Body of pancreas (tissue), 4 donors: Measurements from ENCODE around the gene ADGRF1. TPM values are rescaled to one million over a fixed set of nuclear protein-coding genes. Genes with fewer than 3 reads are reported as not detected.

ENCODE experiments used
- ATAC-seq: fragments of 150-250 bp; one replicate; pipeline ENCODE4 v1.9.1; 2016
- DNase-seq, 4 donors: peaks; one replicate each; pipeline ENCODE4 v3.0.0-alpha.2; 2019
- H3K27ac ChIP-seq, 4 donors: fragments of 200-600 bp; sonication (generic); 1 replicate in 3 of 4; 2 replicates in 1 of 4; pipeline versions ENCODE4 v1.5.1 to v1.6.1; 2016 to 2019; ENCODE audit warnings: mild to moderate bottlenecking in 1 of 4, mixed read lengths in 1 of 4, moderate library complexity in 1 of 4
- H3K27me3 ChIP-seq, 2 donors: fragments of 200-600 bp; sonication (generic); one replicate each; pipeline ENCODE4 v1.6.0; 2016; ENCODE audit warnings: mild to moderate bottlenecking in 1 of 2
- H3K36me3 ChIP-seq, 2 donors: fragments of 200-600 bp; sonication (generic); replicated peaks in 1 of 2; 2 replicates each; pipeline ENCODE4 v1.5.1; 2016; ENCODE audit warnings: low read depth in 2 of 2; ENCODE audit not compliant: insufficient read depth in 1 of 2
- H3K4me1 ChIP-seq: fragments of 200-600 bp; sonication (generic); one replicate; pipeline ENCODE4 v1.6.0; 2016
- H3K4me3 ChIP-seq, 2 donors: fragments of 200-600 bp; sonication (generic); 1 replicate in 1 of 2; 2 replicates in 1 of 2; pipeline ENCODE4 v1.5.1; 2016 to 2019
- H3K9me3 ChIP-seq, 3 donors: fragments of 200-600 bp; sonication (generic); 1 replicate in 2 of 3; 2 replicates in 1 of 3; pipeline ENCODE4 v1.5.1; 2016
- CTCF ChIP-seq, 7 experiments: fragments of 450-650 bp in 4 of 7; fragments of 200-600 bp in 3 of 7; sonication (generic) in 3 of 7; IDR thresholded peaks; one replicate each; pipeline ENCODE4 v1.5.1; 2016 to 2019; ENCODE audit warnings: antibody characterized with exemption in 7 of 7
- POLR2A ChIP-seq, 3 donors: fragments of 450-650 bp; IDR thresholded peaks; one replicate each; pipeline ENCODE4 v1.6.1; 2016; ENCODE audit warnings: antibody characterized with exemption in 3 of 3, mild to moderate bottlenecking in 2 of 3
- WGBS, 2 donors: methylation state at CpG; one replicate each; pipeline ENCODE4 v1.1.5; 2017; 5-methylcytosine and 5-hydroxymethylcytosine counted together
- intact Hi-C: fragments of 100-400 bp; cut with DNase I; formaldehyde crosslinking; loops from one replicate; pipeline ENCODE4 v1.15.1; 2023
- total RNA-seq, 2 donors: library from RNA; depleted of rRNA; stranded (reverse); fragments of >200 nt; gene quantifications; one replicate each; pipeline ENCODE4 v1.1.0, GENCODE V29; 2016

ADGRF1 gene
- total RNA-seq, 2 donors from 2014 or later, result 0.52 TPM; not detected in 1

- Histone ChIP-seq H3K36me3 (no peaks in the 10 kb centered on the region), H3K27me3 (no peaks in the 10 kb centered on the region), H3K9me3 (no peaks in the 10 kb centered on the region), H3K27ac (no peak overlapping the region), H3K4me3 (no peak overlapping the region), H3K4me1 (no peaks in the 10 kb centered on the region)
- DNase-seq, result no peak
- WGBS, 2 donors, result 60 to 66% methylated on average over 12 of the region's 12 CpGs
- no peak for ATAC-seq
- TF ChIP-seq POLR2A (IDR thresholded peaks at IDR 0.05) (no peak), CTCF (IDR thresholded peaks at IDR 0.05) (no peak)
- intact Hi-C loops, result no loop called here
Measured at GRCh38 chr6:46964716-46965519, 77.2 kb downstream of the ADGRF1 start.

GRCh38 chr6:46963626-46964025 lies 78.5 kb downstream of the ADGRF1 start:
- H3K9me3 ChIP-seq, result no peaks in the 10 kb centered on the region
- intact Hi-C loops, result no loop called here
- no peaks in the 10 kb centered on the region for H3K27me3 ChIP-seq
- TF ChIP-seq CTCF (IDR thresholded peaks at IDR 0.05), result no peak
- no peak for TF ChIP-seq POLR2A (IDR thresholded peaks at IDR 0.05)
- H3K4me1 ChIP-seq, result no peaks in the 10 kb centered on the region
- ATAC-seq (no peak), DNase-seq (peak in 1 of 4 donors; percentile 6)
- 58 to 67% methylated on average over 5 of the region's 5 CpGs for WGBS, 2 donors
- no peak overlapping the region for H3K4me3 ChIP-seq
- H3K27ac ChIP-seq, result no peak overlapping the region
- no peaks in the 10 kb centered on the region for H3K36me3 ChIP-seq

- Histone ChIP-seq H3K4me3 (no peak overlapping the region), H3K27ac (no peak overlapping the region), H3K36me3 (no peaks in the 10 kb centered on the region), H3K27me3 (no peaks in the 10 kb centered on the region), H3K4me1 (no peaks in the 10 kb centered on the region), H3K9me3 (no peaks in the 10 kb centered on the region)
- TF ChIP-seq CTCF (IDR thresholded peaks at IDR 0.05), result no peak
- TF ChIP-seq POLR2A (IDR thresholded peaks at IDR 0.05), result no peak
- ATAC-seq (no peak), DNase-seq (no peak)
- intact Hi-C loops, result no loop called here
Measured at GRCh38 chr6:46963039-46963438, 79.1 kb downstream of the ADGRF1 start.

GRCh38 chr6:46961711-46962110 lies 80.4 kb downstream of the ADGRF1 start:
- Histone ChIP-seq H3K36me3 (no peaks in the 10 kb centered on the region), H3K4me1 (no peaks in the 10 kb centered on the region), H3K4me3 (no peak overlapping the region), H3K27ac (no peak overlapping the region), H3K27me3 (no peaks in the 10 kb centered on the region), H3K9me3 (no peaks in the 10 kb centered on the region)
- no peak for DNase-seq
- TF ChIP-seq CTCF (IDR thresholded peaks at IDR 0.05) (no peak), POLR2A (IDR thresholded peaks at IDR 0.05) (no peak)
- intact Hi-C loops, result no loop called here
- ATAC-seq, result no peak
- 65 to 71% methylated on average over 5 of the region's 5 CpGs for WGBS, 2 donors

- no peak for TF ChIP-seq CTCF (IDR thresholded peaks at IDR 0.05)
- TF ChIP-seq POLR2A (IDR thresholded peaks at IDR 0.05), result no peak
- Histone ChIP-seq H3K4me1 (no peaks in the 10 kb centered on the region), H3K27me3 (no peaks in the 10 kb centered on the region), H3K27ac (no peak overlapping the region), H3K36me3 (no peaks in the 10 kb centered on the region), H3K9me3 (no peaks in the 10 kb centered on the region), H3K4me3 (no peak overlapping the region)
- DNase-seq, result no peak
- no peak for ATAC-seq
- intact Hi-C loops, result no loop called here
Measured at GRCh38 chr6:46961232-46961631, 80.9 kb downstream of the ADGRF1 start.
